K562 (cell line): ENCODE data around the gene KCND3. TPM values are rescaled to one million over a fixed set of nuclear protein-coding genes. Genes with fewer than 3 reads are reported as not detected.

Experiments used
- ATAC-seq: fragments of 200-7000 bp; cut with Tn5 transposase; 3 replicates; pipeline ENCODE4 v1.9.1; 2020; ENCODE audit warnings: moderate library complexity
- BruUV-seq: library from RNA; stranded (reverse); fragments of 400-500 nt; replicated peaks from 2 replicates; lab custom pipeline; 2021; lab: Mats Ljungman, UMichigan
- CTCF ChIA-PET: fragments of 300-600 bp; formaldehyde crosslinking; extraction: SDS; loops from one replicate; lab custom pipeline; 2021; ENCODE audit warnings: low intra/inter-chr PET ratio; lab: Yijun Ruan, JAX
- POLR2A ChIA-PET: fragments of 300-600, 350-650 bp; sonication (Branson Sonifier 250); formaldehyde crosslinking; extraction: SDS; loops from one replicate; lab custom pipeline; 2021; ENCODE audit warnings: antibody characterized with exemption, inconsistent platforms; lab: Yijun Ruan, JAX
- DNase-seq, 4 experiments: peaks; one replicate each; pipeline versions ENCODE4 v3.0.0 to v3.0.0-alpha.2; 2011 to 2018; ENCODE audit warnings: low spot score in 3 of 4, mixed read lengths in 3 of 4; ENCODE audit errors: extremely low read depth in 1 of 4
- FAIRE-seq: peaks from 2 replicates; lab custom pipeline; 2011; peaks lifted over from hg19 to GRCh38; lab: Jason Lieb, UNC
- H2AFZ ChIP-seq: 2 replicates; pipeline ENCODE4 v1.6.0; 2011; ENCODE audit warnings: low read depth, low read length, control low read depth, inconsistent platforms
- H3K27ac ChIP-seq: fragments of 200-600 bp; 3 replicates; pipeline ENCODE4 v1.8.0; 2011; ENCODE audit warnings: low read depth, mild to moderate bottlenecking, control low read depth, inconsistent platforms, low read length, moderate library complexity, mixed read lengths; ENCODE audit errors: extremely low read depth
- H3K27me3 ChIP-seq, 2 experiments: fragments of 300-600 bp in 1 of 2; 2 replicates in 1 of 2; 3 replicates in 1 of 2; pipeline versions ENCODE4 v1.6.0 to v1.8.0; 2011; ENCODE audit warnings: inconsistent platforms in 2 of 2, low read length in 2 of 2, mild to moderate bottlenecking in 1 of 2, mixed read lengths in 1 of 2, moderate library complexity in 1 of 2; ENCODE audit not compliant: control insufficient read depth in 2 of 2, insufficient read depth in 2 of 2
- H3K36me3 ChIP-seq: fragments of 300-600 bp; 3 replicates; pipeline ENCODE4 v1.8.0; 2011; ENCODE audit warnings: mild to moderate bottlenecking, low read length, inconsistent platforms; ENCODE audit not compliant: control insufficient read depth, insufficient read depth
- H3K4me1 ChIP-seq, 2 experiments: fragments of 200-600 bp in 1 of 2; replicated peaks in 1 of 2; 2 replicates in 1 of 2; 3 replicates in 1 of 2; pipeline versions ENCODE4 v1.5.1 to v1.8.0; 2011; ENCODE audit warnings: inconsistent platforms in 2 of 2, low read length in 2 of 2, mild to moderate bottlenecking in 1 of 2, mixed read lengths in 1 of 2, moderate library complexity in 1 of 2; ENCODE audit not compliant: control insufficient read depth in 2 of 2, insufficient read depth in 2 of 2
- H3K4me2 ChIP-seq: 2 replicates; pipeline ENCODE4 v1.6.1; 2011; ENCODE audit warnings: low read length, control low read depth, inconsistent platforms, mixed read lengths; ENCODE audit not compliant: insufficient read depth
- H3K4me3 ChIP-seq: fragments of 200-600 bp; sonication (generic), shearing (Covaris generic); 2 replicates; pipeline ENCODE4 v1.5.1; 2016; ENCODE audit warnings: control low read depth, inconsistent platforms
- H3K79me2 ChIP-seq: fragments of 200-600 bp; 3 replicates; pipeline ENCODE4 v1.8.0; 2011; ENCODE audit warnings: low read length, inconsistent platforms; ENCODE audit not compliant: control insufficient read depth, insufficient read depth
- H3K9ac ChIP-seq, 2 experiments: 2 replicates each; pipeline versions ENCODE4 v1.6.0 to v1.6.1; 2011; ENCODE audit warnings: low read depth in 2 of 2, low read length in 2 of 2, control low read depth in 1 of 2, inconsistent platforms in 1 of 2, mild to moderate bottlenecking in 1 of 2, mixed read lengths in 1 of 2; ENCODE audit not compliant: insufficient read depth in 1 of 2
- H3K9me1 ChIP-seq: one replicate; pipeline ENCODE4 v1.6.0; 2011; ENCODE audit warnings: inconsistent platforms, mild to moderate bottlenecking, low read length, moderate library complexity; ENCODE audit not compliant: control insufficient read depth, insufficient read depth
- H3K9me3 ChIP-seq: replicated peaks from 2 replicates; pipeline ENCODE4 v1.5.1; 2011; ENCODE audit warnings: low read depth, low read length, inconsistent platforms; ENCODE audit not compliant: control insufficient read depth, insufficient read depth
- H4K20me1 ChIP-seq: replicated peaks from 2 replicates; pipeline ENCODE4 v1.6.1; 2011; ENCODE audit warnings: low read length, inconsistent platforms, mixed read lengths; ENCODE audit not compliant: control insufficient read depth, insufficient read depth
- KLF10 ChIP-seq: fragments of 250-450 bp; sonication (Bioruptor Pico); IDR thresholded peaks from 2 replicates; pipeline ENCODE4 v1.6.1; 2021; ENCODE audit warnings: matching md5 sums
- MAFG ChIP-seq: fragments of 450-650 bp; conservative IDR thresholded peaks from 2 replicates; pipeline ENCODE4 v1.6.1; 2016; ENCODE audit warnings: missing genetic modification characterization, missing compliant biosample characterization
- RBBP5 ChIP-seq: fragments of 200-600 bp; sonication (generic); IDR thresholded peaks from 2 replicates; pipeline ENCODE4 v1.6.1; 2012; ENCODE audit warnings: borderline replicate concordance, mild to moderate bottlenecking, low read length, control low read depth, inconsistent platforms; ENCODE audit not compliant: insufficient read depth, poor library complexity, severe bottlenecking
- WGBS: fragments of 100-300 bp; shearing (Covaris generic); methylation state at CpG from one replicate; pipeline ENCODE4 v1.1.6; 2016; ENCODE audit warnings: low coverage, mixed read lengths; ENCODE audit not compliant: insufficient coverage; ENCODE audit errors: missing lambda C conversion rate; 5-methylcytosine and 5-hydroxymethylcytosine counted together
- in situ Hi-C: fragments of 300-500 bp; cut with MboI; formaldehyde crosslinking; loops from 4 replicates; pipeline ENCODE4 v1.15.0; 2018; ENCODE audit warnings: inconsistent platforms, mixed read lengths
- intact Hi-C: fragments of 100-400 bp; cut with micrococcal nuclease; formaldehyde crosslinking; loops from 2 replicates; pipeline ENCODE4 v1.14.2; 2022
- polyA plus RNA-seq, 8 experiments: library from polyadenylated mRNA; depleted of rRNA in 4 of 8; stranded (reverse) in 5 of 8; unstranded in 3 of 8; fragments of >200 nt; fragmentation: Nextera tagmentation in 2 of 8; fragmentation: Illumina TruSeq in 1 of 8; extraction: Ambion mirVana in 2 of 8; extraction: Trizol in 1 of 8; gene quantifications; 2 replicates each; pipeline versions ENCODE4 v1.2.1 to v1.2.3, GENCODE V29; 2011 to 2014; ENCODE audit warnings: inconsistent platforms in 1 of 8, missing spikeins in 1 of 8
- total RNA-seq, 7 experiments: library from RNA; depleted of rRNA in 6 of 7; stranded (reverse); fragments of >200 nt in 6 of 7; fragmentation: Illumina TruSeq in 2 of 7; extraction: Trizol in 2 of 7; gene quantifications; 2 replicates each; pipeline versions ENCODE4 v1.2.1 to v1.2.3, GENCODE V29; 2011 to 2021; ENCODE audit warnings: low replicate concordance in 1 of 7

The KCND3 gene
- total and polyA plus RNA-seq, 9 of the 15 experiments (the other 6 are each of a cell fraction or from before 2014, with no cell fraction given) = not detected

DNA sequence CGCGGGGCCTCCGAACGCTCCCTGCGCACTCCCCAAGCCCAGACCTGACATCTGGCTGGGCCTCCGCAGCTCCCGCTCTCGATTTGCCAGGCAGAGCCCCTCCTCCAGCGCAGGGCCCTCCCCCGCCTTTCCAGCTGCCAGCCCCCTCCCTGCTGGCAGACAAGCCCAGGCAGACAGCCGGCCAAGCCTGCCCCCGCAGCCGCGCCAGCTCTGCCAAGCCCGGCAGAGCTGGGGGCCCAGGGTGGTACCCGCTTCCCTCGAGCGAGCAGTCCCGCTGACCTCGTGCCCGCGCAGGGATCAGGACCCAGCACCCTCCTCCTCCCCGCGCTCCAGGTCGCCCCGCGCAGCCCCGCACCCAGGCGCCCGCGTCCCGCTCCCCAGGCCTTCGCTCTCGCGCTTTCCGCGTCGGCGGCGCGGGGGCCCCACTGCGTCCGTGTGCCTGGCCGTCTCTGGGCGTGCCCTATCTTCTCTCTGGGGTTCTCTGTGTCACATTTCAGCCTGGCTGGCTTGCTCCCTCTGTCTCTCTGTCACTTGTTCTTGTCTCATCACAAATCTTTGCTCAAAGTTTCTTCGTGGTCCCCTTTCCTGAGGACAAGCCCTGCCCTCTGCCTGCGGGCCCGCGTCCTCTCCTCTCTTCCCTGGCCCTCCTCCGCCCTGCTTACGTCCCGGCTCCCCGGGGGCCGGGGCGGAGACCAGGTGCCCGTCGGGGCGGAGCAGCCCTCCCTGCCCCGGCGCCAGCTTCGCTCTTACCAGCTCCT lies 250.9 kb downstream of the KCND3 start (continued):
- TF ChIP-seq RBBP5 = no peak
- TF ChIP-seq, all 486 proteins: peak for 14

DNA sequence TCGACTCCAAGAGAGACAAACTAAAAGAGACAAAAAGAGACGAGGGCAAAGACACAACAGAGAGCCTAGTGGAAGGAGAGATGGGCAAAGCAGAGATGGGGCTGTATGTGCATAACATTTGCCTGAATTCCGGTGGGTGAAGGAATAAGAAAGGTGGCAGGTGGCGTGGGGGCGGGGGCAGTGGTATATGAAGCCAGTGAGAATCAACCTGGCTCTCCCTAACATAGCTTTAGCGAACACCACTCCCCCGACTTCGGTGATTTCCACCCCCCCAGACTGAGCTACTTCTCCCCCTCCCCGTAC lies 251.4 kb downstream of the KCND3 start:
- Histone ChIP-seq H3K9me1 (peaks cover 2% of the 10 kb centered on the region), H3K4me1 (peaks cover 8 to 35% of the 10 kb centered on the region in 2 experiments), H4K20me1 (no peaks in the 10 kb centered on the region; the same call in none of the 2 replicates), H3K9ac (no peak overlapping the region), H3K4me2 (no peak overlapping the region), H3K4me3 (no peak overlapping the region), H3K36me3 (no peaks in the 10 kb centered on the region), H3K27me3 (peaks cover 34 to 74% of the 10 kb centered on the region in 2 experiments), H2AFZ (no peak overlapping the region), H3K27ac (no peak overlapping the region)
- WGBS = 23% methylated on average over 9 of the region's 9 CpGs
- in situ Hi-C loops = no loop called here
- BruUV-seq = no TSS peak
- CTCF ChIA-PET = interaction anchor here (0.8 kb wide), 1 partner anchor 10 kb away, joined by 3 read pairs; no protein-coding TSS in a partner anchor
- FAIRE-seq = no peak
- no peak for ATAC-seq
- TF ChIP-seq MAFG (no peak), KLF10 (CRISPR knock-in tag) (no peak)
- TF ChIP-seq, all 486 proteins: peak for 0
- no peaks in the 10 kb centered on the region for H3K79me2 ChIP-seq
- intact Hi-C loops = no loop called here
- POLR2A ChIA-PET = no interaction called here
- DNase-seq = no peak
- no peaks in the 10 kb centered on the region for H3K9me3 ChIP-seq
